GM23338 (cell line): ENCODE results near the gene HERPUD1. TPM values are rescaled to one million over a fixed set of nuclear protein-coding genes. Genes with fewer than 3 reads are reported as not detected.

Experiments used
- ATAC-seq: fragments of 200-7000 bp; cut with Tn5 transposase; 3 replicates; pipeline ENCODE4 v1.9.1; 2020
- DNase-seq: peaks from one replicate; pipeline ENCODE4 v3.0.0-alpha.2; 2015; ENCODE audit warnings: low spot score
- H2AFZ ChIP-seq: fragments of 200-600 bp; sonication (generic); 2 replicates; pipeline ENCODE4 v1.8.0; 2016; ENCODE audit warnings: antibody characterized with exemption, mild to moderate bottlenecking, moderate library complexity
- H3F3A ChIP-seq: fragments of 200-600 bp; sonication (generic); replicated peaks from 2 replicates; pipeline ENCODE4 v1.8.0; 2017; ENCODE audit warnings: antibody characterized with exemption, mixed run types, low read depth
- H3K27ac ChIP-seq: fragments of 200-600 bp; sonication (generic); 2 replicates; pipeline ENCODE4 v1.6.1; 2016; ENCODE audit warnings: low read depth
- H3K27me3 ChIP-seq: fragments of 200-600 bp; sonication (generic); 2 replicates; pipeline ENCODE4 v1.8.0; 2016; ENCODE audit warnings: mild to moderate bottlenecking, mixed run types, moderate library complexity; ENCODE audit not compliant: insufficient read depth
- H3K36me3 ChIP-seq: fragments of 200-600 bp; sonication (generic); 2 replicates; pipeline ENCODE4 v1.8.0; 2016; ENCODE audit warnings: mild to moderate bottlenecking; ENCODE audit not compliant: insufficient read depth
- H3K4me1 ChIP-seq: fragments of 200-600 bp; sonication (generic); 2 replicates; pipeline ENCODE4 v1.8.0; 2016; ENCODE audit warnings: mild to moderate bottlenecking, moderate library complexity; ENCODE audit not compliant: insufficient read depth
- H3K4me2 ChIP-seq: fragments of 200-600 bp; sonication (generic); 2 replicates; pipeline ENCODE4 v1.7.1; 2017; ENCODE audit warnings: mixed run types
- H3K4me3 ChIP-seq: fragments of 200-600 bp; sonication (generic); 2 replicates; pipeline ENCODE4 v1.6.1; 2016; ENCODE audit warnings: mixed run types
- H3K79me2 ChIP-seq: fragments of 200-600 bp; sonication (generic); replicated peaks from 2 replicates; pipeline ENCODE4 v1.8.0; 2017; ENCODE audit warnings: mild to moderate bottlenecking; ENCODE audit not compliant: insufficient read depth
- H3K9me2 ChIP-seq: fragments of 200-600 bp; sonication (generic); 2 replicates; pipeline ENCODE4 v1.8.0; 2017; ENCODE audit not compliant: insufficient read depth
- H4K20me1 ChIP-seq: fragments of 200-600 bp; sonication (generic); replicated peaks from 2 replicates; pipeline ENCODE4 v1.8.0; 2017; ENCODE audit warnings: mild to moderate bottlenecking; ENCODE audit not compliant: insufficient read depth
- H3K27ac Mint-ChIP-seq: 2 replicates; pipeline ENCODE4 v1.8.0; 2020; ENCODE audit warnings: inconsistent platforms, mild to moderate bottlenecking, moderate library complexity, mixed read lengths
- H3K27me3 Mint-ChIP-seq: 3 replicates; pipeline ENCODE4 v1.8.0; 2022; ENCODE audit warnings: low read depth, mild to moderate bottlenecking, moderate library complexity, mixed read lengths, inconsistent platforms; ENCODE audit not compliant: insufficient read depth, poor library complexity
- H3K36me3 Mint-ChIP-seq: 3 replicates; pipeline ENCODE4 v1.8.0; 2021; ENCODE audit warnings: low read depth, mild to moderate bottlenecking, inconsistent platforms, moderate library complexity, mixed read lengths
- H3K4me1 Mint-ChIP-seq: 3 replicates; pipeline ENCODE4 v1.8.0; 2020; ENCODE audit warnings: mild to moderate bottlenecking, inconsistent platforms, mixed read lengths
- H3K4me3 Mint-ChIP-seq: 3 replicates; pipeline ENCODE4 v1.8.0; 2021; ENCODE audit warnings: moderate library complexity, mild to moderate bottlenecking, inconsistent platforms, mixed read lengths
- H3K9me3 Mint-ChIP-seq: 3 replicates; pipeline ENCODE4 v1.8.0; 2020; ENCODE audit warnings: moderate library complexity, mild to moderate bottlenecking, inconsistent platforms, mixed read lengths
- CREB1 ChIP-seq: fragments of 250-450 bp; sonication (Bioruptor Pico); IDR thresholded peaks from 2 replicates; pipeline ENCODE4 v1.5.0; 2020; ENCODE audit warnings: low read depth, mild to moderate bottlenecking, moderate library complexity
- CTCF ChIP-seq, 2 experiments: fragments of 200-600 bp in 1 of 2; sonication (generic) in 1 of 2; conservative IDR thresholded peaks; 2 replicates each; pipeline versions ENCODE4 v1.5.1 to v1.6.1; 2016 to 2017; ENCODE audit warnings: antibody characterized with exemption in 2 of 2, low read depth in 2 of 2, mild to moderate bottlenecking in 2 of 2, moderate library complexity in 1 of 2
- ETS1 ChIP-seq: IDR thresholded peaks from 2 replicates; pipeline ENCODE4 v1.6.1; 2016; ENCODE audit warnings: antibody characterized with exemption
- EZH2 ChIP-seq: fragments of 200-600 bp; sonication (generic); IDR thresholded peaks from one replicate; pipeline ENCODE4 v1.8.0; 2017; ENCODE audit warnings: antibody characterized with exemption, mild to moderate bottlenecking, low read depth; ENCODE audit not compliant: unreplicated experiment
- EZH2phosphoT487 ChIP-seq: fragments of 200-600 bp; sonication (generic); IDR thresholded peaks from one replicate; pipeline ENCODE4 v1.8.1; 2018; ENCODE audit warnings: antibody characterized with exemption; ENCODE audit not compliant: unreplicated experiment
- JUNB ChIP-seq: IDR thresholded peaks from one replicate; pipeline ENCODE4 v1.6.1; 2016; ENCODE audit warnings: antibody characterized with exemption; ENCODE audit not compliant: unreplicated experiment
- NANOG ChIP-seq: IDR thresholded peaks from 2 replicates; pipeline ENCODE4 v1.6.1; 2016; ENCODE audit warnings: antibody characterized with exemption, borderline replicate concordance
- POLR2AphosphoS5 ChIP-seq: IDR thresholded peaks from 2 replicates; pipeline ENCODE4 v1.6.1; 2016; ENCODE audit warnings: antibody characterized with exemption, low read depth
- REST ChIP-seq: IDR thresholded peaks from one replicate; pipeline ENCODE4 v1.6.1; 2018; ENCODE audit warnings: antibody characterized with exemption; ENCODE audit not compliant: unreplicated experiment
- STAT1 ChIP-seq: IDR thresholded peaks from one replicate; pipeline ENCODE4 v1.6.1; 2016; ENCODE audit warnings: antibody characterized with exemption; ENCODE audit not compliant: unreplicated experiment
- ZNF114 ChIP-seq: fragments of 250-450 bp; sonication (Bioruptor Pico); IDR thresholded peaks from 2 replicates; pipeline ENCODE4 v1.5.0; 2020; ENCODE audit warnings: mild to moderate bottlenecking, moderate library complexity
- ZNF331 ChIP-seq: fragments of 250-450 bp; sonication (Bioruptor Pico); IDR thresholded peaks from 2 replicates; pipeline ENCODE4 v1.5.0; 2020; ENCODE audit warnings: low read depth, mild to moderate bottlenecking, moderate library complexity
- ZNF462 ChIP-seq: fragments of 250-450 bp; sonication (Bioruptor Pico); IDR thresholded peaks from 2 replicates; pipeline ENCODE4 v1.5.0; 2020; ENCODE audit warnings: mild to moderate bottlenecking, moderate library complexity
- polyA plus RNA-seq: library from polyadenylated mRNA; unstranded; fragments of >200 nt; fragmentation: Nextera tagmentation; extraction: Ambion mirVana; gene quantifications from 2 replicates; pipeline ENCODE4 v1.2.1, GENCODE V29; 2016
- total RNA-seq: library from RNA; depleted of rRNA; stranded (reverse); fragments of >200 nt; shearing (Covaris generic); gene quantifications from 2 replicates; pipeline ENCODE4 v1.2.3, GENCODE V29; 2014

Gene HERPUD1
- total and polyA plus RNA-seq, 2 experiments from 2014 or later: 41.1 to 44.1 TPM

- no peaks in the 10 kb centered on the region for H3K36me3 ChIP-seq
- no peak for ATAC-seq
These were observed 28.8 kb downstream of the HERPUD1 start for GRCh38 chr16:56960681-56961281.

More at GRCh38 chr16:56960681-56961281, 28.8 kb downstream of the HERPUD1 start:
- H3K9me2 ChIP-seq: no peaks in the 10 kb centered on the region
- no peaks in the 10 kb centered on the region; the same call in 1 of the 2 replicates for H3K4me1 ChIP-seq
- TF ChIP-seq EZH2phosphoT487 (no peak), CTCF (conservative IDR thresholded peaks at IDR 0.05; ENCODE audit: low read depth in 2 of 2) (no peak), ZNF331 (CRISPR knock-in tag) (no peak), JUNB (no peak), CREB1 (CRISPR knock-in tag) (no peak), ETS1 (no peak), NANOG (no peak), REST (no peak), ZNF462 (CRISPR knock-in tag) (no peak), ZNF114 (CRISPR knock-in tag) (no peak), POLR2AphosphoS5 (no peak), EZH2 (no peak), STAT1 (no peak)
- H3K27me3 ChIP-seq: no peaks in the 10 kb centered on the region
- no peak overlapping the region for H3K27ac ChIP-seq
- no peaks in the 10 kb centered on the region for H3K79me2 ChIP-seq
- DNase-seq: no peak
- H3K4me2 ChIP-seq: no peak overlapping the region
- peaks cover 4% of the 10 kb centered on the region; the same call in 1 of the 3 replicates for H3K9me3 Mint-ChIP-seq
- no peaks in the 10 kb centered on the region for H3K36me3 Mint-ChIP-seq
- peaks cover 9% of the 10 kb centered on the region for H3K27me3 Mint-ChIP-seq
- H3K4me3 Mint-ChIP-seq: no peak overlapping the region
- H4K20me1 ChIP-seq: no peaks in the 10 kb centered on the region
- H2AFZ ChIP-seq: no peak overlapping the region
- H3K4me1 Mint-ChIP-seq: peaks cover 4% of the 10 kb centered on the region; the same call in 2 of the 3 replicates
- no peak overlapping the region for H3K27ac Mint-ChIP-seq
- no peaks in the 10 kb centered on the region for H3F3A ChIP-seq
- no peak overlapping the region for H3K4me3 ChIP-seq
